ENCODE results near the gene SOCS7. TPM values are rescaled to one million over a fixed set of nuclear protein-coding genes. Genes with fewer than 3 reads are reported as not detected.

The SOCS7 gene
- total RNA-seq, 1 experiment from 2014 or later = 31.0 TPM

DNA sequence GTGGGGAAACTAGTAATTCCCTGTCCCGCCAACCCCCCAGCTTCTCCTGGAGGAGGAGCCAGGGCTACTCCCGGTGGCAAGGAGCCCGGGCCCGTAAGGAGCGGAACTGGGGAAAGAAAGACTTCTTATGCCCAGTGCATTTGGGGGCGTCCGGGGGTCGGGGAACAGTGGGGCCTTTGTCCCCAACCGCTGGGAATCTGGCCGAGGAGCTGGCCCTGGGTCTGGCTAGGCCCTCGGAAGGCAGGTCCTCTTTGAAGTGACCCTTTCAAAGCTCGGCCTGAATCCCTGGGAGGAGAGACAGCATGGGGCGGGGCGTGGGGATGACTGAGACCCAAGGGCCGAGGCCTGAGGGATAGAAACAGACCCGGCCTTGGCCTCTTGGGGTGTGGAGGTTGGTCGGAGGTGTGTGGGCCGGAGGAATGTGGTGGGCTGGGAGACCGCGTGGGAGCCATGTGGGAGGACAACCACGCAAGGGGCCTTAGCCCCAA lies 82.6 kb downstream of the SOCS7 start:
- intact Hi-C loops (cut with micrococcal nuclease; ENCODE audit: unreplicated experiment) = no loop called here
- ATAC-seq (no peak), DNase-seq (ENCODE audit: low read depth, low spot score) (no peak)
- no peak overlapping the region for H3K27ac ChIP-seq (ENCODE audit: low read length)
- no peaks in the 10 kb centered on the region for H3K27me3 ChIP-seq (ENCODE audit: control insufficient read depth, insufficient read depth, low read length)
- no peaks in the 10 kb centered on the region for H3K9me3 ChIP-seq (ENCODE audit: control insufficient read depth, insufficient read depth, low read depth, low read length)
- CTCF ChIA-PET = no interaction called here
- in situ Hi-C loops (cut with HindIII; ENCODE audit: low pct_unique_long_range_greater_than_20kb, low sequenced_read_pairs) = no loop called here
- BruUV-seq (replicated peaks) = no TSS peak
- no peaks in the 10 kb centered on the region for H3K36me3 ChIP-seq (ENCODE audit: control insufficient read depth, insufficient read depth, low read length)
- peaks cover 12% of the 10 kb centered on the region for H3K4me1 ChIP-seq (ENCODE audit: control insufficient read depth, insufficient read depth, low read length)
- no peak for TF ChIP-seq TCF7L2 (IDR thresholded peaks at IDR 0.05; ENCODE audit: low read depth, low read length)
- TF ChIP-seq SIN3A (IDR thresholded peaks at IDR 0.05; ENCODE audit: borderline replicate concordance, insufficient read depth, low read depth, low read length) = no peak
- TF ChIP-seq POLR2AphosphoS5 (IDR thresholded peaks at IDR 0.05; ENCODE audit: low read depth, low read length) = no peak
- no peak for TF ChIP-seq REST (IDR thresholded peaks at IDR 0.05; ENCODE audit: insufficient read depth in 1 of 2, low read depth in 2 of 2, low read length in 1 of 2)
- TF ChIP-seq, protein P1, sequence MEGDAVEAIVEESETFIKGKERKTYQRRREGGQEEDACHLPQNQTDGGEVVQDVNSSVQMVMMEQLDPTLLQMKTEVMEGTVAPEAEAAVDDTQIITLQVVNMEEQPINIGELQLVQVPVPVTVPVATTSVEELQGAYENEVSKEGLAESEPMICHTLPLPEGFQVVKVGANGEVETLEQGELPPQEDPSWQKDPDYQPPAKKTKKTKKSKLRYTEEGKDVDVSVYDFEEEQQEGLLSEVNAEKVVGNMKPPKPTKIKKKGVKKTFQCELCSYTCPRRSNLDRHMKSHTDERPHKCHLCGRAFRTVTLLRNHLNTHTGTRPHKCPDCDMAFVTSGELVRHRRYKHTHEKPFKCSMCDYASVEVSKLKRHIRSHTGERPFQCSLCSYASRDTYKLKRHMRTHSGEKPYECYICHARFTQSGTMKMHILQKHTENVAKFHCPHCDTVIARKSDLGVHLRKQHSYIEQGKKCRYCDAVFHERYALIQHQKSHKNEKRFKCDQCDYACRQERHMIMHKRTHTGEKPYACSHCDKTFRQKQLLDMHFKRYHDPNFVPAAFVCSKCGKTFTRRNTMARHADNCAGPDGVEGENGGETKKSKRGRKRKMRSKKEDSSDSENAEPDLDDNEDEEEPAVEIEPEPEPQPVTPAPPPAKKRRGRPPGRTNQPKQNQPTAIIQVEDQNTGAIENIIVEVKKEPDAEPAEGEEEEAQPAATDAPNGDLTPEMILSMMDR (IDR thresholded peaks at IDR 0.05) = no peak
- H3K4me3 ChIP-seq (ENCODE audit: low read depth in 2 of 2, low read length in 2 of 2) = no peak overlapping the region
- POLR2A ChIA-PET = no interaction called here

DNA sequence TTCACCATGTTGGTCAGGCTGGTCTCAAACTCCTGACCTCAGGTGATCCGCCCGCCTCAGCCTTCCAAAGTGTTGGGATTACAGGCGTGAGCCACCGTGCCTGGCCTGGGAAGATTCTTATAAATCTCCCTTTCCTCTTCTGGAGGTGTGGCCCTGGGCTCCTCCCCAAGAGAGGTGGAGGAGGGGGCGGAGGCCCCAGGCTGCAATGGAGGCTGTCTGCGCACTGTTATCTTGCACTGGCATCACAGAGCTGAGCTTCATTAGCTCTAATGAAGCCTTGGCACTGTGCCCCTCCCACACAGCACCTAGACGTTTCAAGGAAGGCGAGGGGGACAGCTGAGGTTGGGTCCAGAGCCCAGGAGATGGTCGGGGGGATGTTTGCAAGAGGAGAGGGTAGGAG lies 84.2 kb downstream of the SOCS7 start:
- intact Hi-C loops (cut with micrococcal nuclease; ENCODE audit: unreplicated experiment) = no loop called here
- Histone ChIP-seq H3K36me3 (ENCODE audit: control insufficient read depth, insufficient read depth, low read length) (no peaks in the 10 kb centered on the region), H3K9me3 (ENCODE audit: control insufficient read depth, insufficient read depth, low read depth, low read length) (no peaks in the 10 kb centered on the region), H3K4me1 (ENCODE audit: control insufficient read depth, insufficient read depth, low read length) (no peaks in the 10 kb centered on the region), H3K4me3 (ENCODE audit: low read depth in 2 of 2, low read length in 2 of 2) (no peak overlapping the region), H3K27me3 (ENCODE audit: control insufficient read depth, insufficient read depth, low read length) (no peaks in the 10 kb centered on the region), H3K27ac (ENCODE audit: low read length) (no peak overlapping the region)
- in situ Hi-C loops (cut with HindIII; ENCODE audit: low pct_unique_long_range_greater_than_20kb, low sequenced_read_pairs) = no loop called here
- POLR2A ChIA-PET = no interaction called here
- CTCF ChIA-PET = no interaction called here
- ATAC-seq (no peak), DNase-seq (ENCODE audit: low read depth, low spot score) (no peak)
- TF ChIP-seq, protein P1 (IDR thresholded peaks at IDR 0.05) = no peak
- TF ChIP-seq REST (IDR thresholded peaks at IDR 0.05; ENCODE audit: insufficient read depth in 1 of 2, low read depth in 2 of 2, low read length in 1 of 2) (no peak), SIN3A (IDR thresholded peaks at IDR 0.05; ENCODE audit: borderline replicate concordance, insufficient read depth, low read depth, low read length) (no peak), TCF7L2 (IDR thresholded peaks at IDR 0.05; ENCODE audit: low read depth, low read length) (no peak), POLR2AphosphoS5 (IDR thresholded peaks at IDR 0.05; ENCODE audit: low read depth, low read length) (no peak)
- BruUV-seq (replicated peaks) = no TSS peak

Data from Panc1 (cell line).